Mammary microvascular endothelial cell (primary cell): Measurements from ENCODE around the gene ADAD1. TPM values are rescaled to one million over a fixed set of nuclear protein-coding genes. Genes with fewer than 3 reads are reported as not detected.

Source experiments
- total RNA-seq: library from RNA; depleted of rRNA; stranded (reverse); fragments of >200 nt; gene quantifications from 2 replicates; pipeline ENCODE4 v1.2.3, GENCODE V29; 2015

ADAD1 gene
- not detected in 2 replicates for total RNA-seq

GRCh38 chr4:122378711-122379110, at the start of gene ADAD1:
TSS of gene ADAD1 (plus strand) at chr4:122379011. CDS start at chr4:122380070, 1,059 bp downstream.

GRCh38 chr4:122456231-122457116, 77.7 kb downstream of the ADAD1 start, which contains the start of gene IL2:
TSS of gene IL2 (minus strand) at chr4:122456725. CDS start at chr4:122456440, 285 bp downstream.

Other genes starting within 250 kb of the ADAD1 start
- 24.4 and 28.2 TPM in 2 replicates for gene BLTP1, start 226.7 kb upstream of the ADAD1 start, total RNA-seq
- gene IL2, start 77.7 kb downstream of the ADAD1 start, total RNA-seq = not detected in 2 replicates
- gene IL21, start 242.1 kb downstream of the ADAD1 start, total RNA-seq = not detected in 2 replicates